ENCODE measurements around the gene SERPINE1.
"Not testable (repeated sequence)": the region's sequence is repeated elsewhere in the genome, so short reads cannot be mapped to it uniquely, and the experiment has no call there.

SERPINE1 gene

DNA sequence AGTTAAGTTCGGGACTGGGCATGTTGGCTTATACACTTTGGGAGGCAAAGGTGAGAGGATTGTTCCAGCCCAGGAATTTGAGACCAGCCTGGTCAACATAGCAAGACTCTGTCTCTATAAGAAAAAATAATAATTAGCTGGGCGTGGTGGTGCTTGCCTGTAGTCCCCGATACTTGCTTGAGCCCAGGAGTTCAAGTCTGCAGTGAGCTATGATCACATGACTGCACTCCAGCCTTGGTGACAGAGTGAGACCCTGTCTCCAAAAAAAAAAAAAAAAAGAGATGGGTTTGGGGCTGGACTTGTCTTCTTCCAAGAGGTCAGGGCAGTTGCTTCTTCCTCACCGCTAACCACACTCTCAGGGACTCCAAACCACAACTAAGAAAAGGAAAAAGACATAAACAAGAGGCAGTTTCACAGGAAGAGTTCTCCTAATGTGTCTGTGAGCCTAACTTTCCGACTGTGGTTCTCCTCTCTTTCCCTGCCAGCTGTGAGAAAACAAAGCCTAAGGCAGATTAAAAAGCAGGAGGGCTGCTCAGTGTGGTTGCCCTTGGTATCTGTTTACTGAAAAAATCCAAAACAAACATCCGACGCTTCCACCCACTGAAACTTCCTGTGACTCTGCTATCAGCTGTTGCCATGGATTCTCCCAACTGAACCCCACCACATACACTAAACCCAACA is 2.4 kb upstream of the SERPINE1 start:
- peak; percentile 95 for DNase-seq (ENCODE audit: low read depth)

DNA sequence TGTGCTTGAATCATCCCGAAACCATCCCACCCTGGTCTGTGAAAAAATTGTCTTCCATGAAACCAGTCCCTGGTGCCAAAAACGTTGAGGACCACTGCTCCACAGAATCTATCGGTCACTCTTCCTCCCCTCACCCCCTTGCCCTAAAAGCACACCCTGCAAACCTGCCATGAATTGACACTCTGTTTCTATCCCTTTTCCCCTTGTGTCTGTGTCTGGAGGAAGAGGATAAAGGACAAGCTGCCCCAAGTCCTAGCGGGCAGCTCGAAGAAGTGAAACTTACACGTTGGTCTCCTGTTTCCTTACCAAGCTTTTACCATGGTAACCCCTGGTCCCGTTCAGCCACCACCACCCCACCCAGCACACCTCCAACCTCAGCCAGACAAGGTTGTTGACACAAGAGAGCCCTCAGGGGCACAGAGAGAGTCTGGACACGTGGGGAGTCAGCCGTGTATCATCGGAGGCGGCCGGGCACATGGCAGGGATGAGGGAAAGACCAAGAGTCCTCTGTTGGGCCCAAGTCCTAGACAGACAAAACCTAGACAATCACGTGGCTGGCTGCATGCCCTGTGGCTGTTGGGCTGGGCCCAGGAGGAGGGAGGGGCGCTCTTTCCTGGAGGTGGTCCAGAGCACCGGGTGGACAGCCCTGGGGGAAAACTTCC is 784 bp upstream of the SERPINE1 start:
- no peak for DNase-seq (ENCODE audit: low read depth)

DNA sequence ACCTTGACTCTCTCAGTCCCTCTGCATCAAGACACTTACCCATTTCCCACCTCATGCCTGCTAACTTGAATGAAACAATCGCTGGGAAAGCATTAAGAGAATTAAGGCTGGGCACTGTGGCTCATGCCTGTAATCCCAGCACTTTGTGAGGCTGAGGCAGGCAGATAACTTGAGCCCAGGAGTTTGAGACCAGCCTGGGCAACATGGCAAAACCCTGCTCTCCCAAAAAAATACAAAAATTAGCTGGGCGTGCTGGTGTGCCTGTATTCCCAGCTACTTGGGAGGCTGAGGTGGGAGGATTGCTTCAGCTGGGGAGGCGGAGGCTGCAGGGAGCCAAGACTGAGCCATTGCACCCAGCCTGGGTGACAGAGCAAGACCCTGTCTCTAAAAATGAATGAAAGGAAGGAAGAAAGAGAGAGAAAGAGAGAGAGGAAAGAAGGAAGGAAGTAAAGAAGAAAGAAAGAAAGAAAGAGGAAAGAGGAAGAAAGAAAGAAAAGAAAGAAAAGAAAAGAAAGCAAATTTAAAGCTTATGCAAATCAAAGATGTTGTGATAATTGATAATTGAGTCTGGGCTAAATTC is 646 bp downstream of the SERPINE1 start:
- no peak for DNase-seq (ENCODE audit: low read depth)

DNA sequence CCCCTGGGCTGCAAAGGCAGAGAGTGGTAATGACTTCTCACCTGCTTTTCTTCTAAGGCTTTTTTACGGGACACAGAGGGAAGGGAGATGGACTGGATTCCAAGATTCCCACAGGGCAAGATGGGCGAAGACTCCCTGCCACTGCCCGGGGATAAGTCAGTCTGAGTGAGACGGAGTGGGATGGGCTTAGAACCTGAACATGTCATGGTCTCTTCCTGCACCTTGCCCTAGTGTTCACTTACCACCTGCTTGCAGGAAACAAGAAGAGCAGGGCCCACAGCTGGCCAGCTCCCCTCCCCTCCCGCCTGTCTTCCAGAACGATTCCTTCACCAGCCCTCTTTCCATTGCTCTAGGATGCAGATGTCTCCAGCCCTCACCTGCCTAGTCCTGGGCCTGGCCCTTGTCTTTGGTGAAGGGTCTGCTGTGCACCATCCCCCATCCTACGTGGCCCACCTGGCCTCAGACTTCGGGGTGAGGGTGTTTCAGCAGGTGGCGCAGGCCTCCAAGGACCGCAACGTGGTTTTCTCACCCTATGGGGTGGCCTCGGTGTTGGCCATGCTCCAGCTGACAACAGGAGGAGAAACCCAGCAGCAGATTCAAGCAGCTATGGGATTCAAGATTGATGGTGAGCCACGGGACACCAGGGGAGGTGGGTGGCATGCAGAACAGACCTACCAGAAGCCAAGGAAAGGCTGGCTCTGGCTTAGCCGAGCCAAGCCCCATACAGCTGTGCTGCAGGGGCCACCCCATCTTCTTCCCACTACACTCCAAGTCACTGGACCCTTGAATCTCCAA is 1.3 kb downstream of the SERPINE1 start:
- DNase-seq (ENCODE audit: low read depth): no peak

DNA sequence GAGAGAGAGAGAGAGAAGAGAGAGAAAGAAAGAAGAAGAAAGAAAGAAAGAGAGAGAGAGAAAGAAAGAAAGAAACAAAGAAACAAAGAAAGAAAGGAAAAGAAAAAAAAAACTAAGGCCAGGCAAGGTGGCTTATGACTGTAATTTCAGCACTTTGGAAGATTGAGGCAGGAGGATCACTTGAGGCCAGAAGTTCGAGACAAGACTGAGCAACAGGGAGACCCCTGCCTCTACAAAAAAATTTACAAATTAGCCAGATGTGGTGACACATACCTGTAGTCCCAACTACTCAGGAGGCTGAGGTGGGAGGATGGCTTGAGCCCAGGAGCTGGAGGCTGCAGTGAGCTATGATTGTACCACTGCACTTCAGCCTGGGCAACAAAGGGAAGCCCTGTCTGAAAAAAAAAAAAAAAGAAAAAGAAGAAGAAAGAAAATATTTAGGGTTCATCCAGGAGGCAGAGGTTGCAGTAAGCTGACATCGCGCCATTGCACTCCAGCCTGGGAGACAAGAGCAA is 2.8 kb downstream of the SERPINE1 start:
- DNase-seq (ENCODE audit: low read depth): no peak

DNA sequence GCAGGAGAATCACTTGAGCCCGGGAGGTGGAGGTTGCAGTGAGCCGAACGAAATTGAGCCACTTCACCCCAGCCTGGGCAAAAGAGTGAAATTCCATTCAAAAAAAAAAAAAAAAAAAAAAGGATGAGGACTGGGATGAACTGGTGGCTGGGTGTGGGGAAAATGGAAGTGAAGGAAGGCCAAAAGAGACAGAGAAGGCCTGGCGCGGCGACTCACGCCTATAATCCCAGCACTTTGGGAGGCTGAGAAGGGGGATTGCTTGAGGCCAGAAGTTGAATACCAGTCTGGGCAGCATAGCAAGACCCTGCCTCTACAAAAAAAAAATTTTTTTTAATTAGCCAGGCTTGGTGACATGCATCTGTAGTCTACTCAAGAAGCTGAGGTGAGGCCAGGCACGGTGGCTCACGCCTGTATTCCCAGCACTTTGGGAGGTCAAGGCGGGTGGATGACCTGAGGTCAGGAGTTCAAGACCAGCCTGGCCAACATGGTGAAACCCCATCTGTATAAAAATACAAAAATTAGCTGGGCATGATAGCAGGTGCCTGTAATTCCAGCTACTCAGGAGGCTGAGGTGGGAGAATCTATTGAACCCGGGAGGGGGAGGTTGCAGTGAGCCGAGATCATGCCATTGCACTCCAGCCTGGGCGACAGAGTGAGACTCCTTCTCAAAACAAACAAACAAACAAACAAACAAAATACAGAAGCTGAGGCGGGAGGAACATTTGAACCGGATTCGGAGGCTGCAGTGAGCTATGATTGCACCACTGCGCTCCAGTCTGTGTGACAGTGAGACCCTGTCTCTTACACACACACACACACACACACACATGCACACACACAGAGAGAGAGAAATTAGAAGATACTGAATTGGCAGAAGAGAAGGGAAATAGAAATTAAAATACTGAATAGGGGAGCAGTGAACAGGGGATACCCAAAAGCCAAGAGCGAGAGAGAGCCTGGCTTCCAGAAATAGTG is 6.0 kb downstream of the SERPINE1 start:
- DNase-seq (ENCODE audit: low read depth): not testable (repeated sequence)

DNA sequence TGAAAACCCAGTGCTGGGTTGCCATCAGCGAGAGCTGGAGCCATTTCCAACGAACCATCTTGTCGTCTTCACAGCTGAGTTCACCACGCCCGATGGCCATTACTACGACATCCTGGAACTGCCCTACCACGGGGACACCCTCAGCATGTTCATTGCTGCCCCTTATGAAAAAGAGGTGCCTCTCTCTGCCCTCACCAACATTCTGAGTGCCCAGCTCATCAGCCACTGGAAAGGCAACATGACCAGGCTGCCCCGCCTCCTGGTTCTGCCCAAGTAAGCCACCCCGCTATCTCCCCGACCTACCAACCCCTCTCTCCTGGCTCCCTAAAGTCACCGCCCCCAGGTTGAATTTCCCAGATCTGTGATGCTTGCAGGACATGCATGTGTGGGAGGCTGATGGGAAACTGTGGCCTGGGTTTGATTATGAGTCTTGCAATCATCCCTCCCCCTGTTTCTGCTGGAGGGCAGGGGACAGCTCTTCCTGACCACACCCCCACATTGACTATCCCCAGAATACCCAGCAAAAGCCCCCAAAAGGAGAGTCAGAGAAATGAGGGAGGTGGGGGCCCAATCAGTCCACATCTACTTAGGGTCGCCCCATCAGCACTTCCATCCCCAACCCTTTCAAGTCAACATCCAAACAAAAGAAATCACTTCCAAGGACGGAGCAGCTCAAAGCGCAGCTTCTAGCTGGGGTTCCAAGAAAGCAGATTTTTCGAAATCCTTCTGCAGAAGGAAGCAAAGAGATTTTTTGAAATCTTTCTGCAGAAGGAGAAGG is 6.9 kb downstream of the SERPINE1 start:
- no peak for DNase-seq (ENCODE audit: low read depth)

DNA sequence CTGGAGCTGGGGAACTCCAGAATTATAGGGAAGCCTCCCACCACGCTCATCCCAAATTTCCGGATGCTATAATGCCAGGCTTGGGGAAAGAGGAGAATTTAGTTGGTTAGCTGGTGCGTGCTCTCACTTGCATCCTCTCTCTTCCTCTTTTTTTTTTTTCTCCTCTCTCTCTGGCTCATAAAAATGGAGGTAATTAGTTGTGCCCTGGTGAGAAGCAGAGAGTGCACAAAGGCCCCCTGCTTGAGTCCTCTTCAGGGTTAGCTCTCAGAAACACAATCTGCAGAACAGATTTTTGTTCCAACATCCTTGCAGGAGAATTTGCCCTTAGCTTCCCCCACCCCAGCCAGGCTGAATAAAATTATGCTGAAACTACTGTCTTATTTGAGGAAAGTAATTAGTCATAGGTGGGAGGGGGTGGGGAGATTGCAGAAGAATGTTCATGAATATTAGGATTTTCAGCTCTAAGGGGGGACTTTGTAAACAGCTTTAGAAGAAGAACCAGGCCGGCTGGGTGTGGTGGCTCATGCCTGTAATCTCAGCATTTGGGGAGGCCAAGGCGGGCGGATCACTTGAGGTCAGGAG is 7.6 kb downstream of the SERPINE1 start:
- no peak for DNase-seq (ENCODE audit: low read depth)

DNA sequence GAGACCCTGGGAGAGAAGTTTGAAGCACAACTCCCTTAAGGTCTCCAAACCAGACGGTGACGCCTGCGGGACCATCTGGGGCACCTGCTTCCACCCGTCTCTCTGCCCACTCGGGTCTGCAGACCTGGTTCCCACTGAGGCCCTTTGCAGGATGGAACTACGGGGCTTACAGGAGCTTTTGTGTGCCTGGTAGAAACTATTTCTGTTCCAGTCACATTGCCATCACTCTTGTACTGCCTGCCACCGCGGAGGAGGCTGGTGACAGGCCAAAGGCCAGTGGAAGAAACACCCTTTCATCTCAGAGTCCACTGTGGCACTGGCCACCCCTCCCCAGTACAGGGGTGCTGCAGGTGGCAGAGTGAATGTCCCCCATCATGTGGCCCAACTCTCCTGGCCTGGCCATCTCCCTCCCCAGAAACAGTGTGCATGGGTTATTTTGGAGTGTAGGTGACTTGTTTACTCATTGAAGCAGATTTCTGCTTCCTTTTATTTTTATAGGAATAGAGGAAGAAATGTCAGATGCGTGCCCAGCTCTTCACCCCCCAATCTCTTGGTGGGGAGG is 10.8 kb downstream of the SERPINE1 start:
- DNase-seq (ENCODE audit: low read depth): no peak

DNA sequence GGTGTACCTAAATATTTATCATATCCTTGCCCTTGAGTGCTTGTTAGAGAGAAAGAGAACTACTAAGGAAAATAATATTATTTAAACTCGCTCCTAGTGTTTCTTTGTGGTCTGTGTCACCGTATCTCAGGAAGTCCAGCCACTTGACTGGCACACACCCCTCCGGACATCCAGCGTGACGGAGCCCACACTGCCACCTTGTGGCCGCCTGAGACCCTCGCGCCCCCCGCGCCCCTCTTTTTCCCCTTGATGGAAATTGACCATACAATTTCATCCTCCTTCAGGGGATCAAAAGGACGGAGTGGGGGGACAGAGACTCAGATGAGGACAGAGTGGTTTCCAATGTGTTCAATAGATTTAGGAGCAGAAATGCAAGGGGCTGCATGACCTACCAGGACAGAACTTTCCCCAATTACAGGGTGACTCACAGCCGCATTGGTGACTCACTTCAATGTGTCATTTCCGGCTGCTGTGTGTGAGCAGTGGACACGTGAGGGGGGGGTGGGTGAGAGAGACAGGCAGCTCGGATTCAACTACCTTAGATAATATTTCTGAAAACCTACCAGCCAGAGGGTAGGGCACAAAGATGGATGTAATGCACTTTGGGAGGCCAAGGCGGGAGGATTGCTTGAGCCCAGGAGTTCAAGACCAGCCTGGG is 11.4 kb downstream of the SERPINE1 start:
- DNase-seq (ENCODE audit: low read depth): peak; percentile 83

DNA sequence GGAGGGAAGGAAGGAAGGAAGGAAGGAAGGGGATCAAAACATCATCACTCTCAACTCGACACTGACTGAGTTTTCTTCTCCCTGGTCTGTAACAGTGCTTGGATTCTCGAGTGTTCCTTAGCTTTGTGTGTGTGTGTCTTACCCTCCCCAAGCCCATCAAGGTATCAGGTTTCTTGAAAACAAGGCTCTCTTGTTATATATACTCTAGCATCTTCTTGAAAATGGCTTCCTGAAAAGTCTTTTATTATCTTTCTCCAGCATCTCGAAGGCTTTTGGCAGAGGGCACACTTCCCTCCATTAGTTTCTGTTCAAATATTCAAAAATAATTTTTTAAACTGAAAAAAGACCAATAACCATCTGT is 13.4 kb downstream of the SERPINE1 start:
- DNase-seq (ENCODE audit: low read depth): no peak

DNA sequence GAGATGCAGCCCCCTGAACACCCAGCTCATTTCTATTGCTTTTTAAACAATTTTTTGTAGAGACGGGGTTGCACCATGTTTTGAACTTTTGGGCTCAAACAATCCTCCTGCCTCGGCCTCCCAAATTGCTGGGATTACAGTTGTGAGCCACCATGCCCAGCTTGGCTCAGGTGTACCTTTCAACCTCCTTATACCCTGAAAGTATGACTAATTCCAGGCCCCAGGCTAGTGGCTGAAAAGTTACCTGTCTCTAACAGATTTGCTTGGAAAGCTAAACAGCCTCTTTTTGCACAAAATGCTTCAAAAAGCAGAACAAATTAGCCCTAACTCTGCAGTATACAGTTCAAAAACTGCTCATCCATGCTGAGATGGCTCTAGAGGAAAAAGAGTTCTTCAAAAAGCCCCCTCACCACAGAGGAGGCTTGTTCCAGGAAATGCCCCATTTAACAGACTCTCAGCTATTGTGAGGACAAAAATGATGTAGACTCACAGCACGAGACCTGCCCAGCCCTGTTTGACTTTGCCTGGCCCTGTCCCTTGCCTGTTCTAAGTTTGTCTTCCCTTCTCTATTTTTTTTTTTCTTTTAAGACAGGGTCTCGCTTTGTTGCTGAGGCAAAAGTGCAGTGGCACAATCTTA is 14.0 kb downstream of the SERPINE1 start:
- no peak for DNase-seq (ENCODE audit: low read depth)

DNA sequence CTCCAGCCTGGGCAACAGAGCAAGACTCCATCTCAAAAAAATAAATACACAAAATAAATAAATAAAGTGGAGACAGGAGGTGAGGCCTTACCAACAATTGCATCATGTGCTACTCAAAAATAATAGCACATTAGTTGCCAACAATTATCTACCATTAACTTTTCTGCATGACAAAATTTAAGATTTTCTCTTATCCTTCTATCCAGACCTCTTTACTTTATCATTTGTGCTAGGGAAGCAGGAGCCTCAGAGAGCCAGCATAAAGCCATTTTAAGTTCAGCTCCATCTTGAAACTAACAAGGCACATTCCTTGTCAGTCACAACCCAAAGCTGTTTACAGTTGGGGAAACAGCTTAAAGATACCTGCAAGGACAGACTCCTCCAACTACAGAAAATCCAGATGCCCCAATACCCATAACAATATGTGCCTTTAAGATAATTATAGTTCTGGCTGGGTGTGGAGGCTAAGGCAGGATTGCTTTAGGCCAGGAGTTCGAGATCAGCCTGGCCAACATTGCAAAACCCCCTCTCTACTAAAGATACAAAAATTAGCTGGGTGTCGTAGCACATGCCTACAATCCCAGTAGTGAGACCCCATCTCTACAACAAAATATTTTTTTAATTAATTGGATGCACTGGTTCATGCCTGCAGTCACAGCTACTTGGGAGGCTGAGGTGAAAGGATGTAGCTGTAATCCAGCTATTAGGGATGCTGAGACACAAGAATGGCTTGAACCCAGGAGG is 25.2 kb downstream of the SERPINE1 start:
- DNase-seq (ENCODE audit: low read depth): no peak

DNA sequence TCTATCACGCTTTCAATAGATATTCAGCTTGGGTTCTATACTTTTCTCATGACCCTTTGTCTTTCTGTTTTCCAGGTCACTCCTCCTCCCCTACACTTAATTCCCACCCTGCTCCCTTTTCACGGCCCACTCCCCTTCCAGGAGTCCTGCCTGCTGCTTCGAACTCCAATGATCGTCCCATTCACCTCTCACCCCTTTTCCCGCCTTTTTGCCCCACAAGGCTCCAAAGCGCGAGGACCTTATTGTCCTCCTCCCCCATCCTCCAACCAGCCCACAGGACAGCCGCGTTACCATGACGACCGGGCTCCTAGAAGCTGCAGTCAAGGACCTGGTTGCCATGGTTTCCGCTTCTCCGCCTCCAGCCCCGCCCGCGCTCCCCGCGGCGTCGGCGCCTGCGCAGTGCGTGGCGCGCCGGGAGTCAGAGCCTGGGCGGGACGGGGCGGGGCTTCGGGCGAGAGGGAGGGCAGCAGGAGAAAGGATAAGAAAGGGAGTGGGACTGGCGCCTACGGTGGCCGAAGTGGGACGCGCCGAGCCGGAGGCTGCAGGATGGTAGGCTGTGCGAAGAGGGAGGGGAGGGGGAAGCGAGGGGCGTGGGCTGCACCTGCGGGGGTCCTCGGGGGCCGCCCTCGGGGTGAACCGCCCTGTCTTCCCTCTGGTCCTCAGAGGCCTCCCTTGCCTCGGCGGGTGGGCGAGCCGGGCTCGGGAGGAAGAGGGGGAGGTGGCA is 27.2 kb downstream of the SERPINE1 start, which contains the start of gene AP1S1:
TSS of gene AP1S1 (plus strand) at position 508 of the 724 bp plus-strand sequence. CDS start at position 547, 39 bp downstream.
- no peak for DNase-seq (ENCODE audit: low read depth)

DNA sequence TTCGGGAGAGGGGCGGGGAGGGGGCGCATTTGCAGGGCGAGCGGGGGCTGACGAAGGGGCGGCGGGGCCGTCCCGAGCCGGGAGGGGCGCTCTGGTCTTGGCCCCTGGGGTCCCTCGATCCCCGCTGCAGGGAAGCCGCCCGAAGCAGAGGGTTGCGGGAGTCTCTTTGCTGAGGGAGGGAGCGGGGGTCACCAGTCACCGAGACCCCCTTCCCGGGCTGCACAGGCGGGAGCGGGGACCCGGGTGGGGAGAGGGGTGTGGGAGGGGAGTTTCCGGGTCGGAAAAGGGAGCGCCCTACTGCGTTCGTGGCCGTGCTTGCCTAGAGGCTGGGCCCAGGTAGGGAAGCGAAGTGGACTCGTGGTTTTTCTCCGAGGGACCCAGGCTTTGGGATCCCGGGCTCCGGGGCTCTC is 27.8 kb downstream of the SERPINE1 start:
- no peak for DNase-seq (ENCODE audit: low read depth)

DNA sequence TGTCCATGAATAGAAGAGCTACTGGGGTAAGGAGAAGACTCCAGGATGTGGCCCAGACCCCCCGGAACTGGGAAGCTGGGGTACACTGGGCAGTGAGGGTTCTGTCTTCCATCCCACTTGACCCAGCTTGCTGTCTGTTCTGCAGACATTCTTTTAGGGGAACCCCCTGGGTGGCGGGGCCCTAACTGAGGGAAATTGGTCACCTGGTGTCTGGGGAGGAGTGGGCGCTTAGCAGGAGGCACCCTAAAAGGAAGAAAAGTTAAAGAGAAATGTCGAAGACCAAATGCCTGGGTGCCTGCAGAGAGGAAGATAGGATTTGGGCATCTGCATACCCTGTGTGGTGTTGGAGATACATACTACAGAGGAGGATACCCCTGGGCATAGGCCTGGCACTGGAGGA is 28.4 kb downstream of the SERPINE1 start:
- DNase-seq (ENCODE audit: low read depth): no peak

DNA sequence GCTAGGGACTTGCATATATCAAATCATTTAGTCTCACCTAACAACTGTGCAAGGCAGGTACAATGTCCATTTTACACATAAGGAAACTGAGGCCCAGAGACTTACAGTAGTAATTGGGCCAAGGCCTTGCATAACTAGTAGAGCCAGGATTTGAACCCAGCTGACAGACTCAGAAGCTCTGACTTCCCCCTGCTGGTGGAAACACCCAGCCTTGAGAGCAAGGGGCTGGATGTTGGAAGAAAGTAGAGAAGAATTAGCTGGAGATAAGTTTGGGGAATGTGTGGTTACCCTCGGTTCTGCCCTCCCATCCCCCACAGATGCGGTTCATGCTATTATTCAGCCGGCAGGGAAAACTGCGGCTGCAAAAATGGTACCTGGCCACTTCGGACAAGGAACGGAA is 29.4 kb downstream of the SERPINE1 start:
- no peak for DNase-seq (ENCODE audit: low read depth)
